Body of pancreas (tissue), 4 donors: ENCODE measurements around the gene MMP20.

Source experiments
- POLR2A ChIP-seq, 3 donors: fragments of 450-650 bp; IDR thresholded peaks; one replicate each; pipeline ENCODE4 v1.6.1; 2016; ENCODE audit warnings: antibody characterized with exemption in 3 of 3, mild to moderate bottlenecking in 2 of 3
- TF ChIP-seq, protein P1 (sequence below), 7 experiments: fragments of 450-650 bp in 4 of 7; fragments of 200-600 bp in 3 of 7; sonication (generic) in 3 of 7; IDR thresholded peaks; one replicate each; pipeline ENCODE4 v1.5.1; 2016 to 2019; ENCODE audit warnings: antibody characterized with exemption in 7 of 7

DNA sequence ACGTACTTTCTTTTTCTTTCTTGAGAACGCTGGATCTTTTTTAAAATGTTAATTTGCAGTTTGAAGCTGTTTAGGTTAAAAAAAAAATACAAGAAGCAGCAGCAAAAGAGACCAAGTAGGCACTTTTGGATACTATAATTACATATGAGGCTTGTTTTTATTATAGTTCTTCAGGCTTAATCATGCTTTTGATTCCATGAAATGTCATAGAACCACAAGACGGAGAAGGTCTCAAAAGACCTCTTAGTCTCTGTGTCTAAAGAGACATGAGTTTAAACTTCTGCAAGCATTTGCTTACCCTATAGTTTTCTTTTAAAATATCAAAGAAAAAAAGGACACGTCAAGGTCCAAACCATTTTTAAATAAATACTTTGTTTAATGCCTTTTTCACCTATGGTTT is 18.8 kb upstream of the MMP20 start:
- TF ChIP-seq POLR2A (IDR thresholded peaks at IDR 0.05) = no peak
- TF ChIP-seq, protein P1, sequence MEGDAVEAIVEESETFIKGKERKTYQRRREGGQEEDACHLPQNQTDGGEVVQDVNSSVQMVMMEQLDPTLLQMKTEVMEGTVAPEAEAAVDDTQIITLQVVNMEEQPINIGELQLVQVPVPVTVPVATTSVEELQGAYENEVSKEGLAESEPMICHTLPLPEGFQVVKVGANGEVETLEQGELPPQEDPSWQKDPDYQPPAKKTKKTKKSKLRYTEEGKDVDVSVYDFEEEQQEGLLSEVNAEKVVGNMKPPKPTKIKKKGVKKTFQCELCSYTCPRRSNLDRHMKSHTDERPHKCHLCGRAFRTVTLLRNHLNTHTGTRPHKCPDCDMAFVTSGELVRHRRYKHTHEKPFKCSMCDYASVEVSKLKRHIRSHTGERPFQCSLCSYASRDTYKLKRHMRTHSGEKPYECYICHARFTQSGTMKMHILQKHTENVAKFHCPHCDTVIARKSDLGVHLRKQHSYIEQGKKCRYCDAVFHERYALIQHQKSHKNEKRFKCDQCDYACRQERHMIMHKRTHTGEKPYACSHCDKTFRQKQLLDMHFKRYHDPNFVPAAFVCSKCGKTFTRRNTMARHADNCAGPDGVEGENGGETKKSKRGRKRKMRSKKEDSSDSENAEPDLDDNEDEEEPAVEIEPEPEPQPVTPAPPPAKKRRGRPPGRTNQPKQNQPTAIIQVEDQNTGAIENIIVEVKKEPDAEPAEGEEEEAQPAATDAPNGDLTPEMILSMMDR (IDR thresholded peaks at IDR 0.05) = no peak
